IgD-negative memory B cell (primary cell): ENCODE measurements around the gene NEK3. TPM values are rescaled to one million over a fixed set of nuclear protein-coding genes. Genes with fewer than 3 reads are reported as not detected.
A peak's percentile ranks its signal among the peaks of the same experiment; 100 is the strongest.
"Not testable (repeated sequence)": the region's sequence is repeated elsewhere in the genome, so short reads cannot be mapped to it uniquely, and the experiment has no call there.

Experiments
- H3K27ac Mint-ChIP-seq, 3 donors: one replicate each; pipeline ENCODE4 v1.8.0; 2020 to 2022; ENCODE audit warnings: mild to moderate bottlenecking in 3 of 3, mixed read lengths in 3 of 3, moderate library complexity in 1 of 3
- H3K27me3 Mint-ChIP-seq: one replicate; pipeline ENCODE4 v1.8.0; 2021; ENCODE audit warnings: mixed read lengths
- H3K36me3 Mint-ChIP-seq: one replicate; pipeline ENCODE4 v1.8.0; 2020; ENCODE audit warnings: mild to moderate bottlenecking, mixed read lengths
- H3K4me1 Mint-ChIP-seq, 3 donors: one replicate each; pipeline ENCODE4 v1.8.0; 2020 to 2022; ENCODE audit warnings: mixed read lengths in 3 of 3, mild to moderate bottlenecking in 1 of 3
- H3K4me3 Mint-ChIP-seq, 4 donors: one replicate each; pipeline ENCODE4 v1.8.0; 2020 to 2022; ENCODE audit warnings: mild to moderate bottlenecking in 4 of 4, mixed read lengths in 4 of 4, moderate library complexity in 3 of 4
- H3K9me3 Mint-ChIP-seq, 3 donors: one replicate each; pipeline ENCODE4 v1.8.0; 2020 to 2021; ENCODE audit warnings: mixed read lengths in 3 of 3, mild to moderate bottlenecking in 1 of 3
- polyA plus RNA-seq: library from polyadenylated mRNA; unstranded; fragments of 300-500 nt; fragmentation: Illumina TruSeq; gene quantifications from one replicate; pipeline ENCODE4 v1.2.3, GENCODE V29; 2021

Gene NEK3, protein sequence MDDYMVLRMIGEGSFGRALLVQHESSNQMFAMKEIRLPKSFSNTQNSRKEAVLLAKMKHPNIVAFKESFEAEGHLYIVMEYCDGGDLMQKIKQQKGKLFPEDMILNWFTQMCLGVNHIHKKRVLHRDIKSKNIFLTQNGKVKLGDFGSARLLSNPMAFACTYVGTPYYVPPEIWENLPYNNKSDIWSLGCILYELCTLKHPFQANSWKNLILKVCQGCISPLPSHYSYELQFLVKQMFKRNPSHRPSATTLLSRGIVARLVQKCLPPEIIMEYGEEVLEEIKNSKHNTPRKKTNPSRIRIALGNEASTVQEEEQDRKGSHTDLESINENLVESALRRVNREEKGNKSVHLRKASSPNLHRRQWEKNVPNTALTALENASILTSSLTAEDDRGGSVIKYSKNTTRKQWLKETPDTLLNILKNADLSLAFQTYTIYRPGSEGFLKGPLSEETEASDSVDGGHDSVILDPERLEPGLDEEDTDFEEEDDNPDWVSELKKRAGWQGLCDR
- polyA plus RNA-seq = 8.3 TPM

DNA sequence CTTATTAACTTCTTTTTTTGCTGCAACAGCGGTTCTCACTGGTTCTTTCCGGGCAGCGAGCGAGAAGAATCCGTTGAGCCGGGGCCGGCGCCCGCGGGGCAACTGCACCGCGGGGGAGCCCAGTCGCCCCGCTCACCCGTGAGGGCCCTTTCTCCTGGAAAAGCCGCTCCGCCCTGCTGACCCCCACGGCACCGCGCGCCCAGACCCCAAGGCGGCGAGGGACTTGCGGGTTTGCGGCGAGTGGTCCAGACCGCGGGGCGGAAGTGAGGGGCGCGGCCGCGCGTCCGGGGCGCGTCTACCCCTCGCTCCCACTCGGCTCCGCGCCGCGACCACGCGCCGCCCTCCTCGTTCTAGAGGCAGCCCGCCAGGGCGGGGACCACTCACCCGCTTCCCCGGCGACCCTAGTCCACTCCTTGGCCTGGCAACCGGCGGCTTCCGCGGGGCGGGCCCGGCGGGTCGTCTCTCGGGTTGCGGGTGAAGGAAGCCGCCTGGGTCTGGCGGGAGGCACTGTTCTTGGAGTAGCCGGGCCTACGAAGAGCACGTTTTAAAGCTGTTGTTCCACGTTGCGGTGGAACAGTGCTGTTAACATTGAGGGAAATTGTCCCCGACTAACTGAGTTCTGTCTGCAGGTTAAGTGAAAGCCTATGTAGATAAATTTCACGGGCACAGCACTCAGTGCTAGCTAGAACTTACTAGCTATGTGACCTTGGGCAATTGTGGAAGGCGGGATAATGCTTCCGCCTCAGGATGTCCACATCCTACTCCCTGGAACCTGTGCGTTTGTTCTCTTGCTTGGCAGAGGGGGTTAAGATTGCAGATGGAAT lies at the start of gene NEK3:
Gene NEK3 (minus strand): TSS at position 439 of the 824 bp plus-strand sequence. CDS start 3,406 bp downstream, outside the sequence.
- Mint-ChIP-seq H3K27me3 (no peaks in the 10 kb centered on the region), H3K4me1 (peaks cover 14 to 27% (median 23%) of the 10 kb centered on the region in 3 donors), H3K4me3 (peak within 1 kb of the TSS; percentile 89 to 98 (median 96)), H3K27ac (peak within 1 kb of the TSS; percentile 85 to 92 (median 86)), H3K36me3 (no peaks in the 10 kb centered on the region), H3K9me3 (no peaks in the 10 kb centered on the region)

GRCh38 chr13:52208384-52208783 lies 49.0 kb upstream of the NEK3 start:
- H3K36me3 Mint-ChIP-seq, H3K27me3 Mint-ChIP-seq, H3K9me3 Mint-ChIP-seq, H3K4me1 Mint-ChIP-seq, H3K4me3 Mint-ChIP-seq: not testable (repeated sequence)
- peak overlapping the region in 1 of 3 donors; percentile 38 for H3K27ac Mint-ChIP-seq

GRCh38 chr13:52207896-52208295 lies 48.5 kb upstream of the NEK3 start:
- H3K4me3 Mint-ChIP-seq, H3K4me1 Mint-ChIP-seq, H3K36me3 Mint-ChIP-seq, H3K9me3 Mint-ChIP-seq, H3K27me3 Mint-ChIP-seq: not testable (repeated sequence)
- peak overlapping the region in 1 of 3 donors; percentile 38 for H3K27ac Mint-ChIP-seq

DNA sequence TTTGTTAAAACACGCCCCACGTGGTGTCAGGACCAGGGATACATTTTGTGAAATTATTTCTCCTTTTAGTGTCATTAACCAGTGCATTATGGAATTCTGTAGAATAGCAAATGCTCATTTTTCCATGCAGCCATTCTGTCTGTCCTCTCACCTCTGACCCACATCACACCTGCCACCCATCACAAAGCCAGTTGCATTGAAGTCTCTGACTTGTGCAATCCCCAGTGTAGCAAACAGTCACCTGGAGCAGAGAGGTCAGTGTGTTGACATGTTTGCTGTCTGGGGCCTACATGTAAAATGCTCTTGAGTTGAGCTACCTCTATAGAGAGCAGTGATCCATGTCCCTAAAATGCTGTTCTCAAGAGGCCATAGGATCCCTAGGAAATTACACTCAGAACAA lies 47.9 kb upstream of the NEK3 start:
- H3K27me3 Mint-ChIP-seq, H3K9me3 Mint-ChIP-seq, H3K4me1 Mint-ChIP-seq: not testable (repeated sequence)

GRCh38 chr13:52204546-52204945 lies 45.1 kb upstream of the NEK3 start:
- not testable (repeated sequence) for H3K36me3 Mint-ChIP-seq, H3K27me3 Mint-ChIP-seq, H3K27ac Mint-ChIP-seq, H3K9me3 Mint-ChIP-seq, H3K4me1 Mint-ChIP-seq, H3K4me3 Mint-ChIP-seq

More for the DNA sequence above, 47.9 kb upstream of the NEK3 start:
- H3K36me3 Mint-ChIP-seq, H3K4me3 Mint-ChIP-seq, H3K27ac Mint-ChIP-seq: not testable (repeated sequence)

- H3K4me1 Mint-ChIP-seq, H3K27me3 Mint-ChIP-seq, H3K27ac Mint-ChIP-seq, H3K9me3 Mint-ChIP-seq, H3K36me3 Mint-ChIP-seq, H3K4me3 Mint-ChIP-seq: not testable (repeated sequence)
Measured at GRCh38 chr13:52203864-52204263, 44.5 kb upstream of the NEK3 start.

GRCh38 chr13:52202506-52202905 lies 43.1 kb upstream of the NEK3 start:
- H3K4me3 Mint-ChIP-seq, H3K36me3 Mint-ChIP-seq, H3K9me3 Mint-ChIP-seq, H3K4me1 Mint-ChIP-seq, H3K27me3 Mint-ChIP-seq, H3K27ac Mint-ChIP-seq: not testable (repeated sequence)

GRCh38 chr13:52201439-52202193 lies 42.2 kb upstream of the NEK3 start:
- H3K4me3 Mint-ChIP-seq = peak overlapping the region in 1 of 4 donors; percentile 36
- not testable (repeated sequence) for H3K9me3 Mint-ChIP-seq, H3K36me3 Mint-ChIP-seq, H3K4me1 Mint-ChIP-seq, H3K27ac Mint-ChIP-seq, H3K27me3 Mint-ChIP-seq

DNA sequence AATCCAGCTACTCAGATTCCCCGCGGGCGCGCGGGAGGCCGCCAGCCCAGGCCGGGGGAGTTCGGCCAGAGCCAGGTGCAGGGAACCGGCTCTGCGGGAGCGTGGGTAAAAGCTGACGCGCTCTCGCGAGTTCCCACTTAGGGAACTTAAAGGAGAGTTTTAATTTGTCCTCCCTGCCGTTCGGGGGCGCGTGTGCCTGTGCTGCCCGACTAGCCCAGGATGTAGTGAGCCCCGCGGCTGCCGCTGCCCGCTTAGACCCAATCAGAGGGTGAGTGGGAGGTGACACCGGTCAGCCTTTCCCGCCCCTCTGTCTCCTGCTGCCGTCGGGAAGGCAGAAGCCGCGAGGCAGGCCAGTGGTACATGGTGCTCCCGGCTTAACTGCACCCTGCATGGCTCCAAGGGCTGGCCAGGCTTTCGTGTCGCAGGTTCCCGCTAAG lies 36.0 kb upstream of the NEK3 start:
- Mint-ChIP-seq H3K27ac (peak overlapping the region; percentile 69 to 97 (median 97)), H3K36me3 (no peaks in the 10 kb centered on the region), H3K4me1 (peaks cover 3 to 26% (median 19%) of the 10 kb centered on the region in 3 donors), H3K9me3 (no peaks in the 10 kb centered on the region), H3K27me3 (no peaks in the 10 kb centered on the region), H3K4me3 (peak overlapping the region; percentile 94 to 100 (median 99))

DNA sequence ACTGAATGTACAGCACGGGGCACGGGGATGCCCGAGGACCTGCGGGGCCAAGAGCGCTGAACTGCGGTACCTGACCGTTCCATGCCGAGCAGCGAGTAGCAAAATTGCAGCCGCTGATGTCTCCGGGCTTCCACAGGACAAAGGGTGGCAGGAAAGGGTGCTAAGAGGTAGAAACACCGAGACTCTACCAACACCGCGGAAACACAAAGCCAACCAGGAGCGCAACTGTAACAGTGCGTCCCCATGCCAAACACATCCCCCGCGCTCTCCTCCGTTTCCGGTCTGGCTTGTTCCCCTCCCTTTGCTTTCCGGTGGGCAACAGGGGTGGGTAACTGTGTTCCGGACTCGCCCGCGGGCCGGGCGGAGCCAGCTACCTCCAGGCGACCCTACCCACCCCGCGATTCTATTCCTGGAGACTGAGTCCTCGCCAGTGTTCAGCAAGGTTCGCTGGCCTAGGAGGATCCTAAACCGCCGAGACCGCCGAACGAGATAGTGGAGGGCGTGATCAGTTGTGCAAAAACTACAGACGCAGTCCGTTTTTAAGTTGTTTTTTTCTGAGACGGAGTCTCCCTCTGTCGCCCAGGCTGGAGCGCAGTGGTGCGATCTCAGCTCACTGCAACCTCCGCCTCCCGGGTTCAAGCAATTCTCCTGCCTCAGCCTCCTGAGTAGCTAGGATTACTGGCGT lies 34.9 kb upstream of the NEK3 start:
- H3K36me3 Mint-ChIP-seq = no peaks in the 10 kb centered on the region
- peak overlapping the region; percentile 69 to 97 (median 97) for H3K27ac Mint-ChIP-seq
- no peaks in the 10 kb centered on the region for H3K27me3 Mint-ChIP-seq
- H3K4me3 Mint-ChIP-seq = peak overlapping the region; percentile 94 to 100 (median 99)
- no peaks in the 10 kb centered on the region for H3K9me3 Mint-ChIP-seq
- peaks cover 3 to 26% (median 23%) of the 10 kb centered on the region in 3 donors for H3K4me1 Mint-ChIP-seq

DNA sequence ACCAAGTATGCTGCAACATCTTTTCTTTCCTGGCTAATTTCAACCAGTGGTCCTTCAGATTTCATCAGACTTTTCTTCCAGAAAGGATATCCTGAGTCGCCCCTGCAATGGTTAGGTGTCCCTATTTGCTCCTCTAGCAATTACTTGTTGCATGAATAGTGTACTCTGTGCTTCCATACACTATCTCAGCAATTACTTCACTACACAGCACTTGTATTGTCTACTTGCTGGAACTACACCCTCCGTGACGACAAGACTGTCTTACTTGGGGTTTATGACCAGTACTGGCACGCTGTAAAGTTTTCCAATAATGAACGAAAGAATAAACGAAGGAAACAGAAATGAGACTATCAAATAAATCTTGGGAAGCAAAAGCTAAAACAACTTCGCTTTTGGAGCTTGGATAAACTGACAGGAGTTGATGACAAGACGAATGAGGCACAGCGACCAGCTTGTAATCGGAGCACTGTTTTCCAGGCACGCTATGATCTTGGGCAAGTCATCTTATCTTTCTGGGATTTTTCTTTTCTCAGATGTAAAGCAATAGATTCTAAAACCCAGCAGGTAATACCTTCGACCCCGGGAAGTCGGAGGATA lies 34.3 kb upstream of the NEK3 start:
- H3K27ac Mint-ChIP-seq = peak overlapping the region; percentile 69 to 97 (median 97)
- H3K9me3 Mint-ChIP-seq, H3K27me3 Mint-ChIP-seq, H3K36me3 Mint-ChIP-seq: not testable (repeated sequence)
- H3K4me1 Mint-ChIP-seq = peaks cover 3 to 26% (median 23%) of the 10 kb centered on the region in 3 donors
- H3K4me3 Mint-ChIP-seq = peak overlapping the region; percentile 94 to 100 (median 99)

DNA sequence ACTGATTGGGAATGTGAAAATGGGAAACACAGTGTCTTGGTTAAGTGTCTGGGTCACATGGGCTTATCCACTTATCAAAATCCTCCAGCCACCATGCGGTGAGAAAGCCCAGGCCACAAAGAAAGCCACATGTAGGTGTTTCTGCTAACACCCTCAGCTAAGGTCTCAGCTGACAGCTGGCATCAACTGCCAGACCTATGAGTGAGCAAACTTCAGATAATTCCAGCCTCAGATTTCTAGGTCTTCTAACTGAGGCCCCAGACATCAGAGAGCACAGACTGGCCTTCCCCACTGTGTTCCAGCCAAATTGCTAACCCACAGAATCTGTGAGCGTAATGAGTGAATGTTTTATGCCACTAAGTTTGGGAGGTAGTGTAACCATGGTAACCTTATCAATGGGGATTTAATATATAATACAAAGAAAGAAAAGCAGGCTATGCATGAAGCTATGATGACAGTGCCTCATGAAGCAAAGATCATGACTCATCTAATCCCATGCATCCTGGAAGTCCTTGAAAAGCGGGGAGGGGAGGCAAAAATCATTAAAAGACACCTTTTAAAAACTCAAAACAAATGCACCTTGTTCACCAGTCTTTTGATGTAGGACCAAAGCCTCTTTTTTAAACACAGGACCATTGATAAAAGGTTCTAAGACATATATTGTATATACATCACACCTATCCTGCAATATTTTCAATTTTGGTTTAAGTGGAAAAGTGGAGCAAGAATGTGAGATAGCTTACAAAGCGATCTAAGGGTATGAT lies 28.2 kb upstream of the NEK3 start:
- H3K9me3 Mint-ChIP-seq, H3K36me3 Mint-ChIP-seq, H3K27me3 Mint-ChIP-seq, H3K4me3 Mint-ChIP-seq, H3K27ac Mint-ChIP-seq: not testable (repeated sequence)
- peaks cover 0 to 11% (median 7%) of the 10 kb centered on the region in 3 donors for H3K4me1 Mint-ChIP-seq

GRCh38 chr13:52187029-52187423 lies 27.6 kb upstream of the NEK3 start:
- Mint-ChIP-seq H3K9me3 (no peaks in the 10 kb centered on the region), H3K4me3 (no peak overlapping the region), H3K27me3 (no peaks in the 10 kb centered on the region), H3K27ac (peak overlapping the region in 1 of 3 donors; percentile 39), H3K4me1 (peaks cover 0 to 11% (median 6%) of the 10 kb centered on the region in 3 donors), H3K36me3 (peaks cover 5% of the 10 kb centered on the region)
